Measurements from ENCODE around the gene CFAP221.

Gene CFAP221

GRCh38 chr2:119512946-119513345, 31.3 kb upstream of the CFAP221 start:
- H3K9me3 ChIP-seq (ENCODE audit: severe bottlenecking) = no peaks in the 10 kb centered on the region
- H3K36me3 ChIP-seq = no peaks in the 10 kb centered on the region
- no peak overlapping the region for H3K27ac ChIP-seq
- no peak for DNase-seq
- TF ChIP-seq, protein P1, sequence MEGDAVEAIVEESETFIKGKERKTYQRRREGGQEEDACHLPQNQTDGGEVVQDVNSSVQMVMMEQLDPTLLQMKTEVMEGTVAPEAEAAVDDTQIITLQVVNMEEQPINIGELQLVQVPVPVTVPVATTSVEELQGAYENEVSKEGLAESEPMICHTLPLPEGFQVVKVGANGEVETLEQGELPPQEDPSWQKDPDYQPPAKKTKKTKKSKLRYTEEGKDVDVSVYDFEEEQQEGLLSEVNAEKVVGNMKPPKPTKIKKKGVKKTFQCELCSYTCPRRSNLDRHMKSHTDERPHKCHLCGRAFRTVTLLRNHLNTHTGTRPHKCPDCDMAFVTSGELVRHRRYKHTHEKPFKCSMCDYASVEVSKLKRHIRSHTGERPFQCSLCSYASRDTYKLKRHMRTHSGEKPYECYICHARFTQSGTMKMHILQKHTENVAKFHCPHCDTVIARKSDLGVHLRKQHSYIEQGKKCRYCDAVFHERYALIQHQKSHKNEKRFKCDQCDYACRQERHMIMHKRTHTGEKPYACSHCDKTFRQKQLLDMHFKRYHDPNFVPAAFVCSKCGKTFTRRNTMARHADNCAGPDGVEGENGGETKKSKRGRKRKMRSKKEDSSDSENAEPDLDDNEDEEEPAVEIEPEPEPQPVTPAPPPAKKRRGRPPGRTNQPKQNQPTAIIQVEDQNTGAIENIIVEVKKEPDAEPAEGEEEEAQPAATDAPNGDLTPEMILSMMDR (IDR thresholded peaks at IDR 0.05; ENCODE audit: low read depth, low read length) = no peak
- no peaks in the 10 kb centered on the region for H3K27me3 ChIP-seq (ENCODE audit: insufficient read depth, low read depth, severe bottlenecking)
- no peak overlapping the region for H3K4me3 ChIP-seq (ENCODE audit: low read depth, low read length)

DNA sequence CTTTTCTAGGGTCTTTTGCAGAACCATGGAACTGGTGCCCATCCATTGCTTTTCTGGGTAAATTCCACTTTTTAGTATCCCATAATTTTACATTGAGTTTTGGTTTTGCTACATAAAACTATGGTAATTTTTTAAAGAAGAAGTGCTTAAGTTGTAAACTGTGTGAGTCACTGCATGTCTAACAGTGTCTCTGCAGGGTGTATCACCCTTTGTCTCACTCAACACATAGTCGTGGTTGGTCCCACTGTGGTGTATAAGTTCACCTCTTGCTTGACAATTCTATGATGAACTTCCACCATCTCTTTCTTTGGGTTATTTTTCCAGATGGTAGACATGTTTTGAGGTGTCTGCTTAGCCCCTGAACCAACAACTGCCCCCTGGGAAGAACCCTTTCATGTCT, 30.4 kb upstream of the CFAP221 start:
- no peaks in the 10 kb centered on the region for H3K27me3 ChIP-seq (ENCODE audit: insufficient read depth, low read depth, severe bottlenecking)
- H3K9me3 ChIP-seq (ENCODE audit: severe bottlenecking) = no peaks in the 10 kb centered on the region
- H3K27ac ChIP-seq = no peak overlapping the region
- TF ChIP-seq, protein P1 (IDR thresholded peaks at IDR 0.05; ENCODE audit: low read depth, low read length) = no peak
- H3K36me3 ChIP-seq = no peaks in the 10 kb centered on the region
- H3K4me3 ChIP-seq (ENCODE audit: low read depth, low read length) = no peak overlapping the region
- no peak for DNase-seq

GRCh38 chr2:119516121-119516520, 28.1 kb upstream of the CFAP221 start:
- Histone ChIP-seq H3K9me3 (ENCODE audit: severe bottlenecking) (no peaks in the 10 kb centered on the region), H3K4me3 (ENCODE audit: low read depth, low read length) (no peak overlapping the region), H3K36me3 (no peaks in the 10 kb centered on the region), H3K27me3 (ENCODE audit: insufficient read depth, low read depth, severe bottlenecking) (no peaks in the 10 kb centered on the region), H3K27ac (no peak overlapping the region)
- no peak for DNase-seq
- TF ChIP-seq, protein P1 (IDR thresholded peaks at IDR 0.05; ENCODE audit: low read depth, low read length) = no peak

GRCh38 chr2:119517433-119517832, 26.8 kb upstream of the CFAP221 start:
- H3K27me3 ChIP-seq (ENCODE audit: insufficient read depth, low read depth, severe bottlenecking) = no peaks in the 10 kb centered on the region
- H3K27ac ChIP-seq = no peak overlapping the region
- TF ChIP-seq, protein P1 (IDR thresholded peaks at IDR 0.05; ENCODE audit: low read depth, low read length) = peak; percentile 85
- no peak overlapping the region for H3K4me3 ChIP-seq (ENCODE audit: low read depth, low read length)
- H3K36me3 ChIP-seq = no peaks in the 10 kb centered on the region
- H3K9me3 ChIP-seq (ENCODE audit: severe bottlenecking) = no peaks in the 10 kb centered on the region
- DNase-seq = peak; percentile 68

GRCh38 chr2:119518401-119519056, 25.7 kb upstream of the CFAP221 start:
- Histone ChIP-seq H3K27ac (no peak overlapping the region), H3K4me3 (ENCODE audit: low read depth, low read length) (no peak overlapping the region), H3K9me3 (ENCODE audit: severe bottlenecking) (no peaks in the 10 kb centered on the region), H3K27me3 (ENCODE audit: insufficient read depth, low read depth, severe bottlenecking) (no peaks in the 10 kb centered on the region), H3K36me3 (no peaks in the 10 kb centered on the region)
- TF ChIP-seq, protein P1 (IDR thresholded peaks at IDR 0.05; ENCODE audit: low read depth, low read length) = no peak
- no peak for DNase-seq

DNA sequence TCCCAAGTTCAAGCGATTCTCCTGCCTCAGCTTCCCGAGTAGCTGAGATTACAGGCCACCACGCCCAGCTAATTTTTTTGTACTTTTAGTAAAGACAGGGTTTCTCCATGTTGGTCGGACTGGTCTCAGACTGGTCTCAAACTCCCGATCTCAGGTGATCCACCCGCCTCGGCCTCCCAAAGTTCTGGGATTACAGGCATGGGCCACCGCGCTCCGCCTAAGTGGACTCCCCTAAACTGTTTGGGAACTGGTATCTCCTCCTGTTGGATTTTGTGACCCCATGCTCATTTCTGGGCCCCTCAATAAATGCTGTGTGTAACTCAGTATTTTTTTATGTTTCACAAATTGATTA, 25.2 kb upstream of the CFAP221 start:
- TF ChIP-seq, protein P1 (IDR thresholded peaks at IDR 0.05; ENCODE audit: low read depth, low read length) = no peak
- no peak overlapping the region for H3K4me3 ChIP-seq (ENCODE audit: low read depth, low read length)
- H3K27ac ChIP-seq = no peak overlapping the region
- H3K36me3 ChIP-seq = no peaks in the 10 kb centered on the region
- no peaks in the 10 kb centered on the region for H3K9me3 ChIP-seq (ENCODE audit: severe bottlenecking)
- no peak for DNase-seq
- H3K27me3 ChIP-seq (ENCODE audit: insufficient read depth, low read depth, severe bottlenecking) = no peaks in the 10 kb centered on the region

All from WERI-Rb-1 (cell line).